ENCODE results near the gene USB1.

DNA sequence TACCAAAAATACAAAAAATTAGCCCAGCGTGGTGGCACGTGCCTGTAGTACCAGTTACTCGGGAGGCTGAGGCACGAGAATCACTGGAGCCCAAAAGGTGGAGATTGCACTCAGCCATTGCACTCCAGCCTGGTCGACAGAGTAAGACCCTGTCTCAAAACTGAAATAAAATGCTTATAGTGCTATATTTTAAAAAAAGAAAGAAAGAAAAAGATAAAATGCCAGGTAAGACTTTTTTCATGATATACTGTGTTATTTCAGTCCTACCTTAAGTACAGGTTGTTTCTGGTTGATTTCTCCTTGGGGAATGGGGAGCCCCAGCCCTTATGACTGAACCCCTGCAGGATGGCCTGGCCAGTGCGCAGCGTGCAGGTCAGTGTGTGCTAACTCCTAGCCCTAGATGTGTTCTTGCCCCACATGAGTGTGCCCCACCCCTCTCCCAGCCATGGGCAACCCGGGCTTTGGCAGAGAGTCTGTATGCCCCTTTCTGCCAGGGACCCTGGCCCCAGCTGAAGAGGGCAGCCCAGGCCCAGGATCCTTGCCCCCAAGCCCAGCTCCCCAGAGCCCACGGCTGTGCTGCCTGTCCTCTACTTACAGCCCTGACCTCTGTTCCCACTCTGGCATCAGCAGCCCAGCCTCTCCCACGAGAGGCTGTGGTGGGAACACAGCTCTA is 31.6 kb upstream of the USB1 start:
- TF ChIP-seq CTCF (IDR thresholded peaks at IDR 0.05) (no peak), POLR2A (IDR thresholded peaks at IDR 0.05) (no peak), EP300 (IDR thresholded peaks at IDR 0.05) (no peak)
